Superior temporal gyrus (tissue), 1 donor: ENCODE results near the gene CEP19.

Source experiments
- DNase-seq: peaks from one replicate; pipeline ENCODE4 v3.0.0-alpha.2; 2016; ENCODE audit errors: extremely low spot score

The CEP19 gene

GRCh38 chr3:196667056-196667825 is 44.8 kb downstream of the CEP19 start:
- no peak for DNase-seq

- DNase-seq, result peak; percentile 66
These were observed 45.8 kb downstream of the CEP19 start for GRCh38 chr3:196666001-196666867.

GRCh38 chr3:196662711-196663571 is 49.1 kb downstream of the CEP19 start:
- no peak for DNase-seq

- no peak for DNase-seq
These were observed 50.0 kb downstream of the CEP19 start for GRCh38 chr3:196662033-196662432.

DNA sequence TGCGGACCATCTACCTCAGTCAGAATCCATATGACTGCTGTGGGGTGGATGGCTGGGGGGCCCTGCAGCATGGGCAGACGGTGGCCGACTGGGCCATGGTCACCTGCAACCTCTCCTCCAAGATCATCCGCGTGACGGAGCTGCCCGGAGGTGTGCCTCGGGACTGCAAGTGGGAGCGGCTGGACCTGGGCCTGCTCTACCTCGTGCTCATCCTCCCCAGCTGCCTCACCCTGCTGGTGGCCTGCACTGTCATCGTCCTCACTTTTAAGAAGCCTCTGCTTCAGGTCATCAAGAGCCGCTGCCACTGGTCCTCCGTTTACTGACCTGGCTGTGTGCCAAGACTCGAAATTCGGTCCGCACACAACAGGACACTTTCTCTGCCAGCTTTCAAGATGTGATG is 50.6 kb downstream of the CEP19 start:
- DNase-seq, result no peak

DNA sequence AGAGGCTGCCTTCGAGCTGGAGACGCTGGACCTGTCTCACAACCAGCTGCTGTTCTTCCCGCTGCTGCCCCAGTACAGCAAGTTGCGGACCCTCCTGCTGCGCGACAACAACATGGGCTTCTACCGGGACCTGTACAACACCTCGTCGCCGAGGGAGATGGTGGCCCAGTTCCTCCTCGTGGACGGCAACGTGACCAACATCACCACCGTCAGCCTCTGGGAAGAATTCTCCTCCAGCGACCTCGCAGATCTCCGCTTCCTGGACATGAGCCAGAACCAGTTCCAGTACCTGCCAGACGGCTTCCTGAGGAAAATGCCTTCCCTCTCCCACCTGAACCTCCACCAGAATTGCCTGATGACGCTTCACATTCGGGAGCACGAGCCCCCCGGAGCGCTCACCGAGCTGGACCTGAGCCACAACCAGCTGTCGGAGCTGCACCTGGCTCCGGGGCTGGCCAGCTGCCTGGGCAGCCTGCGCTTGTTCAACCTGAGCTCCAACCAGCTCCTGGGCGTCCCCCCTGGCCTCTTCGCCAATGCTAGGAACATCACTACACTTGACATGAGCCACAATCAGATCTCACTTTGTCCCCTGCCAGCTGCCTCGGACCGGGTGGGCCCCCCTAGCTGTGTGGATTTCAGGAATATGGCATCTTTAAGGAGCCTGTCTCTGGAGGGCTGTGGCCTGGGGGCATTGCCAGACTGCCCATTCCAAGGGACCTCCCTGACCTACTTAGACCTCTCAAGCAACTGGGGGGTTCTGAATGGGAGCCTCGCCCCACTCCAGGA is 51.5 kb downstream of the CEP19 start:
- no peak for DNase-seq

GRCh38 chr3:196659901-196660351 is 52.1 kb downstream of the CEP19 start:
- DNase-seq, result no peak
